Stimulated activated CD4-positive, alpha-beta T cell treated with anti-CD3 and anti-CD28 coated beads, Interleukin-2, amount 100 ng/mL, for 24 hours (primary cell): ENCODE results near the gene UBE2Q1.

Experiments
- DNase-seq, 2 donors: peaks; one replicate each; pipeline ENCODE4 v3.0.0-alpha.2; 2020

The UBE2Q1 gene

GRCh38 chr1:154575951-154576566, 17.6 kb upstream of the UBE2Q1 start:
- DNase-seq: no peak

- DNase-seq: no peak
These were observed 16.9 kb upstream of the UBE2Q1 start for GRCh38 chr1:154575147-154575927.

GRCh38 chr1:154574716-154575115, 16.3 kb upstream of the UBE2Q1 start:
- DNase-seq: no peak

- no peak for DNase-seq
These were observed 14.7 kb upstream of the UBE2Q1 start for GRCh38 chr1:154573168-154573510.

GRCh38 chr1:154572468-154573167, 14.2 kb upstream of the UBE2Q1 start:
- DNase-seq: no peak

GRCh38 chr1:154571964-154572288, 13.5 kb upstream of the UBE2Q1 start:
- no peak for DNase-seq

- no peak for DNase-seq
These were observed 12.9 kb upstream of the UBE2Q1 start for GRCh38 chr1:154571244-154571963.

- DNase-seq: no peak
These were observed 9.8 kb upstream of the UBE2Q1 start for GRCh38 chr1:154568157-154568815.

GRCh38 chr1:154567386-154568156, 9.1 kb upstream of the UBE2Q1 start, which contains the start of gene CHRNB2:
Gene CHRNB2, plus strand, starts transcription at chr1:154567778. Its CDS starts 267 bp downstream, at chr1:154568045.
- peak; percentile 76 to 78 for DNase-seq

GRCh38 chr1:154565876-154566275, 7.4 kb upstream of the UBE2Q1 start:
- no peak for DNase-seq

- peak; percentile 81 to 85 for DNase-seq
These were observed 1.1 kb upstream of the UBE2Q1 start for GRCh38 chr1:154559466-154560044.

- peak; percentile 99 to 100 for DNase-seq
These were observed 431 bp upstream of the UBE2Q1 start for GRCh38 chr1:154558720-154559465.

- no peak for DNase-seq
These were observed 1.1 kb downstream of the UBE2Q1 start for GRCh38 chr1:154557248-154557938.

- DNase-seq: no peak
These were observed 2.0 kb downstream of the UBE2Q1 start for GRCh38 chr1:154556422-154556821.

GRCh38 chr1:154553056-154554030, 5.1 kb downstream of the UBE2Q1 start:
- DNase-seq: no peak

- no peak for DNase-seq
These were observed 6.4 kb downstream of the UBE2Q1 start for GRCh38 chr1:154552036-154552435.

GRCh38 chr1:154551474-154551873, 7.0 kb downstream of the UBE2Q1 start:
- DNase-seq: no peak

- no peak for DNase-seq
These were observed 7.8 kb downstream of the UBE2Q1 start for GRCh38 chr1:154550657-154551056.

- DNase-seq: no peak
These were observed 8.4 kb downstream of the UBE2Q1 start for GRCh38 chr1:154550070-154550469.
